GM12872 (cell line): ENCODE measurements around the gene XXYLT1.

Experiments
- CTCF ChIP-seq: IDR thresholded peaks from 3 replicates; pipeline ENCODE4 v1.5.1; 2011; ENCODE audit warnings: low read depth, mild to moderate bottlenecking, low read length, moderate library complexity; ENCODE audit not compliant: insufficient read depth

Gene XXYLT1

DNA sequence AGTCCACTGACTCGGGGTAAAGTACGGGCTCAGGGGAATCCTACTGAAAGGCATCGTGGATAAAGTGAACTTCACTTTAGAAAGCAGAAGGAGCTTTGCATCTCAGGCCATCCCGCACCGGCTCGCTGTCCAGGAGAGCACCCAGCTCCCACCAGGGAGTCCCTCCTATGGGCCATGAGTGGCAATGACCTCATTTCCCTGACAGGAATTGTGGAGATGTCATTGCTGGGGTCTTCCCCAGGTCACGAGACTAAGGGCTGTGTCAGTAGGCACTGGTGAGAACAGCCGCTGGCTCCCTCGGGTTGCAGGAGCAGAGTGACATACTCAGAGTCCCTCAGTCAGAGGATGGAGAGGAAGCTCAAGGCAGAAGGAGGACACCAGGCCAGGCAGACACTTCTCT is 97.3 kb downstream of the XXYLT1 start:
- no peak for TF ChIP-seq CTCF

- TF ChIP-seq CTCF = no peak
These were observed 98.1 kb downstream of the XXYLT1 start for GRCh38 chr3:195172896-195173295.

DNA sequence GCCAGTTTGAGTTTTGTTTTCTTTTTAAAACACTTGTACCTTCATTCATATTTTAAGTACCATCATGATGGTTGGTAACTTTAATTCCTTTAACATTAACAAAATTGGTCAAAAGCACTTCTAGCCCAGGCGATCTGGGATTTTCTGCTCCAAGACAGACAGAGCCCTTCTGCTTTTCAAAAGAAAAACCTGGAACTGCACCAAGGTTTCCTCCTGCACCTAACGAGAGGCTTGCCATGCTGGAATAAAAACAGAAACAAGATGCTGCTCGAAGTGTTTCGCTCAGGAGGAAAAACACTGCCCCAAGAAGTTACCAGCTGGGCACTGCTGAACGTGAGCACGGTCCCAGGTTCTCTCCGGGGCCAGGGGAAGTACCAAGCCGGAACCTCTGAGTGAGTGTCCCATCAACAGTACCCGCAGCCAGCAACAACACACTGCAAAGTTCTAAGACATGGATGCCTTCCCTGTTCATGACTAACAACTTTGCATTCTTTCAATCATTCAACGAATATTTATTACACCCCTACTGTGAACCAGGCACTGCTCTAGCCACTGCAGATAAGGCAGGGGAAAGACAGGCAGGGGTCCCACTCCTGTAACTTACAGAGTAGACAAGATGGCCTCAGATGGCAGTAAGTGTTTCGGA is 98.8 kb downstream of the XXYLT1 start:
- no peak for TF ChIP-seq CTCF

DNA sequence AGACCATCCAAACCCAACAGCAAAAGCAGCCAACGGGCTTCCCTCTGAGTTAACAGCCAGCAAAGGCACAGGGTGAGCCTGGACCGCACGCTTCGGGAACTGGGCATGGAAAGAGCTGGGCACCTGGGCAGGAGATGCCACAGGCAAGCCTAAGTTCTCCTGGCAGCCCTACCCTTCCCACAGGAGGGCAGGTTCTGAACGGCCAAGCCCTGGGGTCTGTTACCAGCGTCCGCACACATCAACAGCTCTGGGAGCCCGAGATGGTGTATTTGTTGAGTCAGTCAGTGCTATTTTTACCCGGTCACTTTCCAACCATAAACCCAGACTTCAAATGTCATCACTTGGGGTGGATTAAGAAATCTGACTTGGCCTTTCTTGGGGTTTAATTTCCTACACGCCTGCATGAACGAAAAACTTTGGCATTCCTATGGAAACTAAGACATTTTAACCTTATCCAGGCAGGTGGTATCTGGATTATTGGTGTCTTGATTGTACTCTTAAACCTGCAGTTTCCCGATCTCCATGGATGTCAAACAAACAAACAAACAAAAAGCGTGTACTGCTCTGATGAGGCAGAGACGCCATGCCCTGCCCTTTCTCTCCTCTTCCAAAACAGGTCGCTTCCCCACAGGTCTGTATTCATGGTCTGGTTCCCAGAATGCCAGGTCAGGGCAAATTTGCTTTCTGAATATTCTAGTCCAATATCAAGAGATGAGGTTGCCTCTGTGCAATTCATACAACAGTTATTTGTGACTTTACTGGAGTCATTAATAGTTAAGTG is 99.7 kb downstream of the XXYLT1 start:
- TF ChIP-seq CTCF = no peak

- TF ChIP-seq CTCF = no peak
These were observed 100.5 kb downstream of the XXYLT1 start for GRCh38 chr3:195170496-195170895.

DNA sequence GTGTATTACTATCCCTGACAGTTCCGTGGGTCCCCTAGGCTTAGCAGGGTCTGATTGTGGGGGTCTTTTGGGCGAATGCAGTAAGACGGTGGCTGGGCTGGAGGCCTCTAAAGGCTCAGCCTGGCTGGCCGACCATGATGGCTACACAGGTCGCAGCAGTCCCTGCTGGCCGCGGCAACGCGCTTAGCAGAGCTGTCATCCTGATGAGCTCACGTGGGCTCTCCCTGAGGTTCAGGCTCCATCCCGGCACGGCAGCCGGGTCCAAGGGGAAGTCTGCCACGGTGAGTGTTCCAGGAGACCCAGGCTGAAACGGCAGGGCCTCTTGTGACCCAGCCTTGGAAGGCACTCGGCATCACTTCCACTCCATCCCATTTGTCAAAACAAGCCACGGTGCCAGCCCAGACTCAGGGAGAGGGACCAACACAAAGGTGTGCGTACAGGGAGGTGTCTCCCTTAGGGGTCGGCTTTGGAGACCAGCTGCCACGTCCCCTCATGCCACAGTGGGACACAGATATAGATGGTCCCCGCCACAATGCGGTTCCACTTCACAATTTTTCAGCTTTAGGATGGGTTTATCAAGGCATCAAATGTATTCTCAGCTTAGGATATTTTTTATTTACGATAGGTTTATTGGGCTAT is 101.8 kb downstream of the XXYLT1 start:
- TF ChIP-seq CTCF = no peak

GRCh38 chr3:195168009-195168762 is 102.8 kb downstream of the XXYLT1 start:
- TF ChIP-seq CTCF = no peak
